Measurements from ENCODE around the gene CALD1.

CALD1 gene

DNA sequence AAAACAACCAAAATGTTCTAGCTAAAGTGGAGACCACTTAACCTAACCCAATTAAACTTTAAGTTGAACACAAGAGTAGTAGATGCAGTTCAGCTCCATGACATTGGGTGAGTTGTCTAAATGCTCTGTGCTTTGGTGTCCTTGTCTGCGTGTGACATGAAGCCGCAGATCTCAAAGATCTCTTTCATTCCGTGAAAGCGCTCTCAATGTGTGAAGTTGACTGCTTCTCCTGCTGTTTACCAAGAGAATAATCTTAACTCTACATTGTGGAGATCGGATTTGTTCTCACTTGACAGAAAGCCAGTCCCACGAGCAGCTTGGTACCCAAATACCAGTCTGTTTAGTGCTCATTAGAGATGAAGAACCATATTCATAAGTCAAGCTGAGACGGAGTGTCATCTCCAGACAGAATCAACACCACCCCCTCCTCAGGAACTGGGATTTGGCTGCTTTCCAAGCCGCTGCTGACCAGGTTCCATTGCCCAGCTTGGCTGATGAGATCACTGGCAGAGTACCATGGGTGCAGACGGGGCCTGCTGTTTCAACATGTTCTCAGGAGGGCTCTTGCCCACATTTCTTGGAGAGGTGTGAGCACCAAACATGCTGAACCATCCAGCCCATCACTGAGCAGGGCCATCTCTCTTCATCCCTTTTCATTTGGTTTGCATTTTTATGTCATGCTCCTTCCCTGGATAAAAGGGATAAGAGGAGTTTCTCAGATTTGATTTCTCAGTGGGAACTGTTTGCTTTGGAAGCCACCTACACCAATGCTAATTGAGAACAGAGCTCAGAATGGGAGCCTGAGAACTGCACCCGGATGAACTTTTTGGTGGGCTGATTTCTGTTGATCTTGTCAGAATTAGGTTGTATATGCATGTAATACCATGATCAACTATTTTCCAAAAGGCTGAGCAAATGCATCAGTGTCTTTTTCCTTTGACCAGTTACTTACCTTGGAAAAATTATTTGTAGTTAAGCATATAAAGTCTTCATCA is 111.1 kb downstream of the CALD1 start:
- in situ Hi-C loops (cut with MboI; ENCODE audit: low sequenced_read_pairs, unreplicated experiment) = no loop called here
- no peak for DNase-seq (ENCODE audit: low spot score)
- no peak for TF ChIP-seq CTCF (IDR thresholded peaks at IDR 0.05; ENCODE audit: borderline replicate concordance, control extremely low read depth, extremely low read depth, insufficient read depth, missing control alignments)

- in situ Hi-C loops (cut with MboI; ENCODE audit: low sequenced_read_pairs, unreplicated experiment) = no loop called here
- no peak for TF ChIP-seq CTCF (IDR thresholded peaks at IDR 0.05; ENCODE audit: borderline replicate concordance, control extremely low read depth, extremely low read depth, insufficient read depth, missing control alignments)
- no peak for DNase-seq (ENCODE audit: low spot score)
These were observed 111.8 kb downstream of the CALD1 start for GRCh38 chr7:134891262-134891695.

- in situ Hi-C loops (cut with MboI; ENCODE audit: low sequenced_read_pairs, unreplicated experiment) = no loop called here
- DNase-seq (ENCODE audit: low spot score) = no peak
- no peak for TF ChIP-seq CTCF (IDR thresholded peaks at IDR 0.05; ENCODE audit: borderline replicate concordance, control extremely low read depth, extremely low read depth, insufficient read depth, missing control alignments)
These were observed 112.6 kb downstream of the CALD1 start for GRCh38 chr7:134891696-134892678.

GRCh38 chr7:134892963-134893362 is 113.5 kb downstream of the CALD1 start:
- in situ Hi-C loops (cut with MboI; ENCODE audit: low sequenced_read_pairs, unreplicated experiment) = no loop called here
- no peak for TF ChIP-seq CTCF (IDR thresholded peaks at IDR 0.05; ENCODE audit: borderline replicate concordance, control extremely low read depth, extremely low read depth, insufficient read depth, missing control alignments)
- no peak for DNase-seq (ENCODE audit: low spot score)

DNA sequence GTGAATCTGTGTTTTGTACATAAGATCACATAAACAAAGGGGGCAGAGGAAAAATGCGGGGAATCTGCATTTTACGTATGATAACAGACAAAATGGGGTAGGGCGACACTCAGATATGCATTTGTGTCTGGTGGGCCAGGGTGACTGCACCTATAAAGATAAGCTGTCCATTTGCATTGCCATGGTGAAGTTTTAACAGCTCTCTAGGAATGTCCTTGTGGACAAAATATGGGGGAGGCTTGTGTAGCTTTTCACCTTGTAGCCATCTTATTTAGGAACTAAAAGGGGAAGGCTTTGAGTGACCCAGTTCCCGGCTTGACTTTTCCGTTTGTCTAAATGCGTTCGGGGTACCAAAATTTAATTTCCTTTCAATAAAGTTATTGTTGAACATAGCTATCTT is 114.5 kb downstream of the CALD1 start:
- DNase-seq (ENCODE audit: low spot score) = no peak
- no peak for TF ChIP-seq CTCF (IDR thresholded peaks at IDR 0.05; ENCODE audit: borderline replicate concordance, control extremely low read depth, extremely low read depth, insufficient read depth, missing control alignments)
- in situ Hi-C loops (cut with MboI; ENCODE audit: low sequenced_read_pairs, unreplicated experiment) = no loop called here

DNA sequence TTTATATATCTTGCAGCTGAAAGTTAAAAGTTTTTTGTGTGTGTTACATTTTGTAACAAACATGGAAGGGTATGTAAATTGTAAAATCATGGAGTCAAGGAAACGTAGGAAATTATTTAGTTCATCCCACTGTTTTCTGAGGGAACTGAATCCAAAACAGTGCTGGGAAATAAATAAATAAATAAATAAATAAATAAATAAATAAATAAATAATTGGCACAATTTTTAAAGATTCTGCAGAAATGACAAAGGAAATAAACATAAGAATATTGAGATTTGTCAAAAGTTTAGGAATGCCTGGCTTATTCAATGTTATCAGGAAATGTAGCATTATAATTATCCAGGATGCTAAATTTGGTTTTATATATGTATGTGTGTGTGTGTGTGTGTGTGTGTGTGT is 115.5 kb downstream of the CALD1 start:
- TF ChIP-seq CTCF (IDR thresholded peaks at IDR 0.05; ENCODE audit: borderline replicate concordance, control extremely low read depth, extremely low read depth, insufficient read depth, missing control alignments) = no peak
- in situ Hi-C loops (cut with MboI; ENCODE audit: low sequenced_read_pairs, unreplicated experiment) = no loop called here
- no peak for DNase-seq (ENCODE audit: low spot score)

All from GM13976 (cell line).